ENCODE measurements around the gene E2F3.
"Not testable (repeated sequence)": the region's sequence is repeated elsewhere in the genome, so short reads cannot be mapped to it uniquely, and the experiment has no call there.

E2F3 gene

GRCh38 chr6:20487669-20488375 lies 86.1 kb downstream of the E2F3 start:
- DNase-seq: no peak
- in situ Hi-C loops (cut with MboI; ENCODE audit: low pct_unique_long_range_greater_than_20kb, low sequenced_read_pairs): no loop called here

- no peak for DNase-seq
- in situ Hi-C loops (cut with MboI; ENCODE audit: low pct_unique_long_range_greater_than_20kb, low sequenced_read_pairs): no loop called here
Measured at GRCh38 chr6:20490591-20490990, 88.9 kb downstream of the E2F3 start.

- DNase-seq: no peak
- in situ Hi-C loops (cut with MboI; ENCODE audit: low pct_unique_long_range_greater_than_20kb, low sequenced_read_pairs): no loop called here
Measured at GRCh38 chr6:20492099-20492498, 90.4 kb downstream of the E2F3 start.

- DNase-seq: no peak
Measured at GRCh38 chr6:20497216-20498040, 95.7 kb downstream of the E2F3 start.

GRCh38 chr6:20498041-20498385 lies 96.3 kb downstream of the E2F3 start:
- DNase-seq: no peak
- in situ Hi-C loops (cut with MboI; ENCODE audit: low pct_unique_long_range_greater_than_20kb, low sequenced_read_pairs): no loop called here

More at GRCh38 chr6:20497216-20498040, 95.7 kb downstream of the E2F3 start:
- in situ Hi-C loops (cut with MboI; ENCODE audit: low pct_unique_long_range_greater_than_20kb, low sequenced_read_pairs): no loop called here

- DNase-seq: no peak
- in situ Hi-C loops (cut with MboI; ENCODE audit: low pct_unique_long_range_greater_than_20kb, low sequenced_read_pairs): loop anchor here (25.0 kb wide), 1 partner anchor 422 kb away; no protein-coding TSS in a partner anchor
Measured at GRCh38 chr6:20509212-20509611, 107.5 kb downstream of the E2F3 start.

GRCh38 chr6:20511852-20512251 lies 110.2 kb downstream of the E2F3 start:
- in situ Hi-C loops (cut with MboI; ENCODE audit: low pct_unique_long_range_greater_than_20kb, low sequenced_read_pairs): loop anchor here (25.0 kb wide), 1 partner anchor 425 kb away; no protein-coding TSS in a partner anchor
- DNase-seq: no peak

- in situ Hi-C loops (cut with MboI; ENCODE audit: low pct_unique_long_range_greater_than_20kb, low sequenced_read_pairs): loop anchor here (25.0 kb wide), 1 partner anchor 238 kb away; no protein-coding TSS in a partner anchor
- not testable (repeated sequence) for DNase-seq
Measured at GRCh38 chr6:20525208-20525607, 123.5 kb downstream of the E2F3 start.

GRCh38 chr6:20529086-20529448 lies 127.4 kb downstream of the E2F3 start:
- in situ Hi-C loops (cut with MboI; ENCODE audit: low pct_unique_long_range_greater_than_20kb, low sequenced_read_pairs): loop anchor here (25.0 kb wide), 1 partner anchor 242 kb away; no protein-coding TSS in a partner anchor
- peak; percentile 78 for DNase-seq

- no peak for DNase-seq
- in situ Hi-C loops (cut with MboI; ENCODE audit: low pct_unique_long_range_greater_than_20kb, low sequenced_read_pairs): loop anchor here (25.0 kb wide), 1 partner anchor 246 kb away; no protein-coding TSS in a partner anchor
Measured at GRCh38 chr6:20532881-20533280, 131.2 kb downstream of the E2F3 start.

GRCh38 chr6:20533746-20534294 lies 132.1 kb downstream of the E2F3 start:
- DNase-seq: peak; percentile 18
- in situ Hi-C loops (cut with MboI; ENCODE audit: low pct_unique_long_range_greater_than_20kb, low sequenced_read_pairs): loop anchor here (25.0 kb wide), 1 partner anchor 247 kb away; no protein-coding TSS in a partner anchor

GRCh38 chr6:20534295-20535262 lies 132.9 kb downstream of the E2F3 start, which contains the start of gene CDKAL1:
TSS of gene CDKAL1 (plus strand) at chr6:20534457. CDS start at chr6:20546351, 11,894 bp downstream.
- in situ Hi-C loops (cut with MboI; ENCODE audit: low pct_unique_long_range_greater_than_20kb, low sequenced_read_pairs): loop anchor here (25.0 kb wide), 1 partner anchor 247 kb away; no protein-coding TSS in a partner anchor
- peak; percentile 87 for DNase-seq

- DNase-seq: no peak
- in situ Hi-C loops (cut with MboI; ENCODE audit: low pct_unique_long_range_greater_than_20kb, low sequenced_read_pairs): loop anchor here (25.0 kb wide), 1 partner anchor 251 kb away; no protein-coding TSS in a partner anchor
Measured at GRCh38 chr6:20538131-20538662, 136.5 kb downstream of the E2F3 start.

- in situ Hi-C loops (cut with MboI; ENCODE audit: low pct_unique_long_range_greater_than_20kb, low sequenced_read_pairs): loop anchor here (25.0 kb wide), 1 partner anchor 252 kb away; no protein-coding TSS in a partner anchor
- DNase-seq: no peak
Measured at GRCh38 chr6:20538907-20539306, 137.2 kb downstream of the E2F3 start.

- in situ Hi-C loops (cut with MboI; ENCODE audit: low pct_unique_long_range_greater_than_20kb, low sequenced_read_pairs): loop anchor here (25.0 kb wide), 1 partner anchor 252 kb away; no protein-coding TSS in a partner anchor
Measured at GRCh38 chr6:20539387-20539786, 137.7 kb downstream of the E2F3 start.

GRCh38 chr6:20540683-20541082 lies 139.0 kb downstream of the E2F3 start:
- in situ Hi-C loops (cut with MboI; ENCODE audit: low pct_unique_long_range_greater_than_20kb, low sequenced_read_pairs): loop anchor here (25.0 kb wide), 1 partner anchor 253 kb away; no protein-coding TSS in a partner anchor
- no peak for DNase-seq

More at GRCh38 chr6:20539387-20539786, 137.7 kb downstream of the E2F3 start:
- no peak for DNase-seq

GRCh38 chr6:20541382-20541781 lies 139.7 kb downstream of the E2F3 start:
- in situ Hi-C loops (cut with MboI; ENCODE audit: low pct_unique_long_range_greater_than_20kb, low sequenced_read_pairs): loop anchor here (25.0 kb wide), 1 partner anchor 254 kb away; no protein-coding TSS in a partner anchor
- no peak for DNase-seq

All from KBM-7 (cell line).